ENCODE measurements around the gene CCDC175.

CCDC175 gene

DNA sequence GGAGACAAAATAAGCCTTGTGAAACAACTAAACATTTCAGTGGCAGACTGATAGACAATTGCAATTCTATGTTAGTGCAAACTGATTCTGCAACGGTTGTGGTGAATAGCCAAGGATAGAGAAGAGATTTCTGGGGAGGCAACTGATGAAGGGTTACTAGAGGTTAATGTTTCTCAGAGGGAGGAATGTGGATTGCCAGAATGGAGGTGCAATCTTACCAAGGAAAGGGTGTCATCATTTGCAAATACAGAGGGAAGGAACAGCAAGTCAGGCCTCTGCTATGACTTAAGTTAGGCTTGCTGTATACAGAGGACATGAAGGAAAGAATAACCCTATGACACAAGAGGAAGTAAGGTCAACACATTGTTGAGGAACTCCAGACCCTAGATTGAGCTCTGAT lies 35.8 kb downstream of the CCDC175 start:
- DNase-seq (ENCODE audit: low read depth in 2 of 2) = no peak

DNA sequence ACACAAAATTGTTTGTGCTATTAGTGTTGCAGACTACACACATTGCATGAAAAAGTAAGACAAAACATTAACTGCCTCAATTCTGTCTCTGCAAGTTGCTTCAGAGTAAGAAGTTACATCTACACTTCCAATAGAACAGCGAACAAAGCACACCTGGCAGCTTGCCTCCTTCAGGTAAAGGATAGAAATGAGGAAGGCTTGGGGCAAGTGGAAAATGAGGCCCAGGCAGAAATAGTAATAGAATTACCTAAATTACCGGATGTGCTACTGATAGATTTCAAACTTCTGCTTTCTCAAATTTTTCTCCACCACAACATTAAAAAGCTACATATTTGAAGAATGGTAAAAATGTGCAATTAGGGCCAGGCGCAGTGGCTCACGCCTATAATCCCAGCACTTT lies 37.7 kb downstream of the CCDC175 start:
- DNase-seq (ENCODE audit: low read depth in 2 of 2) = no peak

GRCh38 chr14:59537476-59537875 lies 39.1 kb downstream of the CCDC175 start:
- no peak for DNase-seq (ENCODE audit: low read depth in 2 of 2)

- DNase-seq (ENCODE audit: low read depth in 2 of 2) = no peak
These were observed 42.1 kb downstream of the CCDC175 start for GRCh38 chr14:59534361-59534987.

DNA sequence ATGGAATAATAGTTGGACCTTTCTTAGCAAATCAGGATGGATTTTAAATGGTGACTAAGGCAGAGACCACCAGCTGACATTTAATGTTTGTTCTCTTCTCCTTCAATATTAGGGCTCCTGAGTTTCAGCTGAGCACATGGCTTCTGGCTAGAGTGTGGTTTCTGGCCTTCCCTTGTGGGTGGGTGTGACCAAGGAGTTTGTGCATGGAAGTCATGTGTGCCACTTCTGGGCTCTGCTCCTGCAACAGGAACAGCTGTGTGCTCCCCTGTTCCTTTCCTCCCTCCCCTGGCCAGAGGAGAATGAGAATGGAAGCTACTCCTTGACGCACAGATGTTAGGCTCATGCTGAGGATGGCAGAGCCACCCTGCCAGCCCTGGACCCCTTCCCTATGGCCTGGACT lies 44.2 kb downstream of the CCDC175 start:
- no peak for DNase-seq (ENCODE audit: low read depth in 2 of 2)

- DNase-seq (ENCODE audit: low read depth in 2 of 2) = no peak
These were observed 46.3 kb downstream of the CCDC175 start for GRCh38 chr14:59530349-59530748.

- DNase-seq (ENCODE audit: low read depth in 2 of 2) = no peak
These were observed 47.4 kb downstream of the CCDC175 start for GRCh38 chr14:59529189-59529588.

DNA sequence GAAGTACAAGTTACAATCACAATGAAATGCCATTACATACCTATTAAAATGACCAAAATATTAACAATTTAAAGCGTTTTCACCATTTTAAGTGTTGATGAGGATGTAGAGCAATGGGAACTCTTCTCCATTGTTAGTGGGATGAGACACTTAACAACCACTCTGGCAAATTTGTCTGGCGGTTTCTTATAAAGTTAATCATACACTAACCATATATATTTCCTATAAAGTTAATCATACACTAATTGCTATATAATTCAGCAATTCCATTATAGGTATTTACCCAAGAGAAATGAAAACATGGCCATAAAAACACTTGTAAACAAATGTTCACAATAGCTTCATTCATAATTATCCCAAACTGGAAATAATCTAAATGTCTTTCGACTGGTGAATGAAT lies 56.4 kb downstream of the CCDC175 start:
- DNase-seq (ENCODE audit: low read depth in 2 of 2) = no peak

- no peak for DNase-seq (ENCODE audit: low read depth in 2 of 2)
These were observed 64.6 kb downstream of the CCDC175 start for GRCh38 chr14:59511916-59512575.

GRCh38 chr14:59510966-59511365 lies 65.6 kb downstream of the CCDC175 start:
- DNase-seq (ENCODE audit: low read depth in 2 of 2) = no peak

- no peak for DNase-seq (ENCODE audit: low read depth in 2 of 2)
These were observed 66.6 kb downstream of the CCDC175 start for GRCh38 chr14:59510001-59510400.

- DNase-seq (ENCODE audit: low read depth in 2 of 2) = no peak
These were observed 67.5 kb downstream of the CCDC175 start for GRCh38 chr14:59509101-59509500.

DNA sequence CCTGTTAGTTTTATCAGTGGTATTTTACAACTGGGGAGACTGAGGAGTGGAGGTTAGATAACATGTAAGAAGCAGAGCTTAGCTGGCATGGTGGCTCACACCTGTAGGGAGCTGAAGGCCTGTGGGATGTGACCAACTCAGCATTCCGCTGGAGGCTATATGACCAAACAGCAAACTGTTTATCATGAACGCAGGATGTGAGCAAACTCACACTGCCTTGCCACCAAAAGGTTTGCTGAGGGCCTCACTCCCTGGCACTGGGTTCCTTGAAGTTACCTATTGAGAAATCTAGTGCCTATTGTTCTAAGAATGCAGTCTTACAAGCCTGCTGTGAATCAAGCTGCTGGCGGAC lies 68.9 kb downstream of the CCDC175 start:
- DNase-seq (ENCODE audit: low read depth in 2 of 2) = no peak

- peak in 1 of 2 donors; percentile 15 for DNase-seq (ENCODE audit: low read depth in 2 of 2)
These were observed 69.4 kb downstream of the CCDC175 start for GRCh38 chr14:59507063-59507751.

- DNase-seq (ENCODE audit: low read depth in 2 of 2) = no peak
These were observed 73.4 kb downstream of the CCDC175 start for GRCh38 chr14:59503256-59503655.

DNA sequence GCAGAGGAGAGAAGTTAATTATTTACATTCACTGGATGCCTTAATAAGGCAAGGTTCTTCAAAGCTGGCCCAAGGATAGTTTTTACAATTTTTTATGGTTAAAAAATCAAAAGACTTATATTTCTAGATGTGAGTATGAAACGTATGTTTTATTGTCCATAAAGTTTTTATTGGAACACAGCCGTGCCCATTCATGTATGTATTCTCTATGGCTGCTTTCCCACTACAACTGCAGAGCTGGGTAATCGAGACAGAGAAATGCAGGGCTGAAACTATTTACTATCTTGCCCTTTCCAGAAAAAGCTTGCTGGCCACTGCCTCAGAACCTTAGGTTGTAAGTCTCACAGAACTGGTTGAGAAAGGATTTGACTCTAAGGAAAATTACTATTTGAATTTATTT lies 75.9 kb downstream of the CCDC175 start:
- DNase-seq (ENCODE audit: low read depth in 2 of 2) = no peak

GRCh38 chr14:59492384-59492783 lies 84.2 kb downstream of the CCDC175 start:
- no peak for DNase-seq (ENCODE audit: low read depth in 2 of 2)

DNA sequence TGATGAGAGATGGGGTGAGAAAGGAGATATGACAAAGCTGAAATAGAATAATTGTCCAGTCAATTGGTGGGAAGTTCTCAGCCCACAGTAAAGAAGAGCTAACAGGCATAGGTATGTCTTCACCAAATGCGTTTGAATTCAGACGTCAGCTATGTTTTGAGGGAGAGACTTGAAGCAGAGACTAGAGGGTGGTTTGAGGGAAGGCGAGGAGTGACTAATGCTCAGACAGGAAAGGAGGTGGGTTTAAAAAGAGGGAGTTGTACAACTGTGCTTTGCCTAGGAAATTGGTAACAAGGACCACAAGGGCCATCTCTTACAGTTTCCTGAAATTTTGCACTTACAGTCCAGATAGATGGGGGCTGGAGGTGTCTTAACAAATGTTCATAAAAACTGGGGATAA lies 85.9 kb downstream of the CCDC175 start:
- no peak for DNase-seq (ENCODE audit: low read depth in 2 of 2)

DNA sequence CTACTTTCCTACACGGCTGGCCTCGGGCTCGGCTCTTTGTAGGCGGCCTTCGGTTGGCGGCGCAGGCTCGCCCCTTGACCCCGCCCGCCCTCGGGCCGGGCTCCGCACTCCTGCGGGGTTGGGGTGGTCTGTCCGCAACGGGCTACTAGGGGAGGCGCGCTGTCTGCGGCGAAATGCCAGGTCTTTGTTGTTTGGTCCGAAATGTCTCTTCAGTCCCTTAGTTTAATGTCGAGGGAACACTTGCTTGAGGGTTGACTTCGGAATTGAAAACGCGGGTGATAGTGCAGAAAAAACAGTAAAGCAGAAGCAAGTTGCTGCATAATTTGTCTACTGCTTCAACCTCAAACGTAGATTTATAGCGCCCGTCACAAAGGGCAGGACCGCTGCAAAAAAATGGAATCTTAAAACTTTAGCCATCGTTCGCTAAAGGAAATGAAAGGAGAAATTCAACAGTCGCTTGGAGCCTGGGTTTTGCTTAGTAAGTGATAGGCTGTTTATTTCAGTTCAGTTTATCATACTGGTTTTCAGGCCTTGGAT lies 91.9 kb downstream of the CCDC175 start:
- no peak for DNase-seq (ENCODE audit: low read depth in 2 of 2)

- DNase-seq (ENCODE audit: low read depth in 2 of 2) = peak; percentile 97 to 98
These were observed 92.6 kb downstream of the CCDC175 start, which contains the start of the genes JKAMP and L3HYPDH for GRCh38 chr14:59483819-59484638. TSS of gene JKAMP (plus strand) at chr14:59484517. CDS start at chr14:59484590, 73 bp downstream. TSS of gene L3HYPDH (minus strand) at chr14:59484408. CDS start at chr14:59484316, 92 bp downstream.

DNA sequence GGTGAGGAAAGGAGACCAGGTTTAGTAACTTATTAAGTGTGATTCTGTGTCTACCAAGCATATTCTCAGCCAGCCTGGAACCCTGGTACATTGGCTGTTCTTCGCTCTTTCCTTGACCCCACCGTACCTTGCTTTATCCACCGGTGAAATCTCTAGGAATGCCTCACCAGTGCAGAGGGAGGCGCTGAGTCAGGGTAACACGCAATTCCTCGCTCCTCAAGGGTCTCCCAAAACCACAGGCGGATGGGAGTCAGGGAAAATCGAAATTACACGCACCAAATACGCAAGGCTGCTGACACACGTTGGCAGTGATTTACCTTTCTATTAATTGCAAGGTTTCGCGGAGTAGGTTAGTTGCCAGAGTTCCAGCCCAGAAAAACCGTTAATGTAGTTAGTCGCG lies 93.2 kb downstream of the CCDC175 start:
- no peak for DNase-seq (ENCODE audit: low read depth in 2 of 2)
